MM.1S (cell line): ENCODE data around the gene CEP250.

Experiments
- DNase-seq: peaks from one replicate; pipeline ENCODE4 v3.0.0-alpha.2; 2015
- H2AFZ ChIP-seq: fragments of 300-600 bp; sonication (generic); 2 replicates; pipeline ENCODE4 v1.6.0; 2016; ENCODE audit warnings: antibody characterized with exemption, low read length
- H3F3A ChIP-seq: fragments of 300-600 bp; sonication (generic); 2 replicates; pipeline ENCODE4 v1.6.1; 2016; ENCODE audit warnings: mild to moderate bottlenecking, antibody characterized with exemption, low read length, moderate library complexity, mixed read lengths; ENCODE audit not compliant: insufficient read depth
- H3K27ac ChIP-seq: fragments of 300-600 bp; sonication (generic); 2 replicates; pipeline ENCODE4 v1.5.1; 2016; ENCODE audit warnings: mild to moderate bottlenecking, low read length
- H3K27me3 ChIP-seq: fragments of 300-600 bp; sonication (generic); replicated peaks from 2 replicates; pipeline ENCODE4 v1.6.0; 2016; ENCODE audit warnings: low read length; ENCODE audit not compliant: insufficient read depth
- H3K36me3 ChIP-seq: fragments of 300-600 bp; sonication (generic); replicated peaks from 2 replicates; pipeline ENCODE4 v1.6.1; 2016; ENCODE audit warnings: mild to moderate bottlenecking, low read length, mixed read lengths; ENCODE audit not compliant: insufficient read depth
- H3K4me1 ChIP-seq: fragments of 300-600 bp; sonication (generic); 2 replicates; pipeline ENCODE4 v1.6.1; 2016; ENCODE audit warnings: low read length, mixed read lengths
- H3K4me2 ChIP-seq: fragments of 300-600 bp; sonication (generic); 2 replicates; pipeline ENCODE4 v1.6.0; 2016; ENCODE audit warnings: low read depth, low read length
- H3K4me3 ChIP-seq: fragments of 300-600 bp; sonication (generic); 2 replicates; pipeline ENCODE4 v1.5.1; 2016; ENCODE audit warnings: low read length, mixed read lengths
- H3K79me2 ChIP-seq: fragments of 300-600 bp; sonication (generic); 2 replicates; pipeline ENCODE4 v1.6.1; 2016; ENCODE audit warnings: mixed run types, low read length, mixed read lengths
- H3K9ac ChIP-seq: fragments of 300-600 bp; sonication (generic); 2 replicates; pipeline ENCODE4 v1.6.1; 2016; ENCODE audit warnings: low read length, mixed read lengths
- H3K9me2 ChIP-seq: fragments of 300-600 bp; sonication (generic); replicated peaks from 2 replicates; pipeline ENCODE4 v1.6.1; 2016; ENCODE audit warnings: mild to moderate bottlenecking, low read length, mixed read lengths; ENCODE audit not compliant: insufficient read depth
- H3K9me3 ChIP-seq: fragments of 300-600 bp; sonication (generic); replicated peaks from 2 replicates; pipeline ENCODE4 v1.6.1; 2016; ENCODE audit warnings: mild to moderate bottlenecking, low read length, mixed read lengths; ENCODE audit not compliant: insufficient read depth
- H4K20me1 ChIP-seq: fragments of 300-600 bp; sonication (generic); 2 replicates; pipeline ENCODE4 v1.6.1; 2016; ENCODE audit warnings: mild to moderate bottlenecking, low read length, moderate library complexity, mixed read lengths; ENCODE audit not compliant: insufficient read depth
- CTCF ChIP-seq: fragments of 300-600 bp; sonication (generic); IDR thresholded peaks from 2 replicates; pipeline ENCODE4 v1.5.1; 2016; ENCODE audit warnings: antibody characterized with exemption, low read length, mixed read lengths
- EZH2 ChIP-seq: fragments of 300-600 bp; sonication (generic); optimal IDR thresholded peaks from 2 replicates; pipeline ENCODE3; 2017; ENCODE audit warnings: low read depth, mild to moderate bottlenecking, antibody characterized with exemption, low read length, mixed read lengths
- EZH2phosphoT487 ChIP-seq: fragments of 300-600 bp; sonication (generic); IDR thresholded peaks from 2 replicates; pipeline ENCODE4 v1.6.1; 2018; ENCODE audit warnings: antibody characterized with exemption, low read length

The CEP250 gene, protein sequence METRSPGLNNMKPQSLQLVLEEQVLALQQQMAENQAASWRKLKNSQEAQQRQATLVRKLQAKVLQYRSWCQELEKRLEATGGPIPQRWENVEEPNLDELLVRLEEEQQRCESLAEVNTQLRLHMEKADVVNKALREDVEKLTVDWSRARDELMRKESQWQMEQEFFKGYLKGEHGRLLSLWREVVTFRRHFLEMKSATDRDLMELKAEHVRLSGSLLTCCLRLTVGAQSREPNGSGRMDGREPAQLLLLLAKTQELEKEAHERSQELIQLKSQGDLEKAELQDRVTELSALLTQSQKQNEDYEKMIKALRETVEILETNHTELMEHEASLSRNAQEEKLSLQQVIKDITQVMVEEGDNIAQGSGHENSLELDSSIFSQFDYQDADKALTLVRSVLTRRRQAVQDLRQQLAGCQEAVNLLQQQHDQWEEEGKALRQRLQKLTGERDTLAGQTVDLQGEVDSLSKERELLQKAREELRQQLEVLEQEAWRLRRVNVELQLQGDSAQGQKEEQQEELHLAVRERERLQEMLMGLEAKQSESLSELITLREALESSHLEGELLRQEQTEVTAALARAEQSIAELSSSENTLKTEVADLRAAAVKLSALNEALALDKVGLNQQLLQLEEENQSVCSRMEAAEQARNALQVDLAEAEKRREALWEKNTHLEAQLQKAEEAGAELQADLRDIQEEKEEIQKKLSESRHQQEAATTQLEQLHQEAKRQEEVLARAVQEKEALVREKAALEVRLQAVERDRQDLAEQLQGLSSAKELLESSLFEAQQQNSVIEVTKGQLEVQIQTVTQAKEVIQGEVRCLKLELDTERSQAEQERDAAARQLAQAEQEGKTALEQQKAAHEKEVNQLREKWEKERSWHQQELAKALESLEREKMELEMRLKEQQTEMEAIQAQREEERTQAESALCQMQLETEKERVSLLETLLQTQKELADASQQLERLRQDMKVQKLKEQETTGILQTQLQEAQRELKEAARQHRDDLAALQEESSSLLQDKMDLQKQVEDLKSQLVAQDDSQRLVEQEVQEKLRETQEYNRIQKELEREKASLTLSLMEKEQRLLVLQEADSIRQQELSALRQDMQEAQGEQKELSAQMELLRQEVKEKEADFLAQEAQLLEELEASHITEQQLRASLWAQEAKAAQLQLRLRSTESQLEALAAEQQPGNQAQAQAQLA (N-terminal part only)

DNA sequence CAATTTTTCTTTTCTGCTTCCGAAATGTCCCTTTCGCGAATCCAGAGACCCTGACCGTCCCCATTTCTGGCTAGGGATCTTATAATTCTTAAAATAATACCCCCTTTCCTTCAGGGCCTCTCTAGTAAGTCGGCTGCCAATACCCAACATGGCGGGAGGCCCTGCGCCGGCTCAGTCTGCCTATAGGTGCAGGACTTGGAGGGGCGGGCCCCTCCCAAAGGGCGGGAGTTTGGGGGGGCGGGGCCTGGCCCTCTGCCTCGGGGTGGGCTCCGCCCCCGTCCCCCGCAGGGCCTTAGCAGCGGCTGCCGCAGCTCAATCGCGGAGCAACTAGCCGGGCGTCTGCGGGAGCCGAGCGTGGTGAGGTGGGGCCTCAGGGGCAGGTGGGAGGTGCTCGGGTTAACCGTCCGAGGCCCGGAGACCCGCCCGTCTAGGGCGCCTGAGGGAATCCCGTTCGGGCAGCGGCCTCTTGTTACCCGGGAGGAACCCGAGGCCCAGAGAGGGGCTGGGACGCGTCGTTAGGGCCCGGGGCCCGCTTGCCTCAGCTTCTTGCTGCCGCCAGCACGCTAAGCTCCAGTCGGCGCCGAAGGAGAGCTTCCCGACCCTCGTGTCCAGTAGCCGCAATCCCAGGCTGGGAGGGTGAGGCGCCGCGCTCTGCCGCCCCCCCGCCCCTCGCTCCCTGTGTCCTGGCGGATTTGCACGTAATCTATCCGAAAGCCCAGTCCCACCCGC, at the start of gene CEP250:
CEP250 (plus strand) TSS at position 718 of the 729 bp plus-strand sequence. CDS start 6,770 bp downstream, outside the sequence.
- Histone ChIP-seq H2AFZ (peak within 1 kb of the TSS; percentile 92), H3F3A (peaks cover 3% of the 10 kb centered on the region), H3K4me1 (no peaks in the 10 kb centered on the region), H3K27ac (peak within 1 kb of the TSS; percentile 69; the same call in 1 of the 2 replicates), H3K27me3 (no peaks in the 10 kb centered on the region), H3K4me2 (peak within 1 kb of the TSS; percentile 87), H3K36me3 (no peaks in the 10 kb centered on the region), H3K9me3 (no peaks in the 10 kb centered on the region), H4K20me1 (no peaks in the 10 kb centered on the region), H3K79me2 (no peaks in the 10 kb centered on the region), H3K9me2 (no peaks in the 10 kb centered on the region), H3K4me3 (peak within 1 kb of the TSS; percentile 69), H3K9ac (peak within 1 kb of the TSS; percentile 83)
- TF ChIP-seq CTCF (no peak), EZH2phosphoT487 (no peak), EZH2 (no peak)
- peak; percentile 97 for DNase-seq

DNA sequence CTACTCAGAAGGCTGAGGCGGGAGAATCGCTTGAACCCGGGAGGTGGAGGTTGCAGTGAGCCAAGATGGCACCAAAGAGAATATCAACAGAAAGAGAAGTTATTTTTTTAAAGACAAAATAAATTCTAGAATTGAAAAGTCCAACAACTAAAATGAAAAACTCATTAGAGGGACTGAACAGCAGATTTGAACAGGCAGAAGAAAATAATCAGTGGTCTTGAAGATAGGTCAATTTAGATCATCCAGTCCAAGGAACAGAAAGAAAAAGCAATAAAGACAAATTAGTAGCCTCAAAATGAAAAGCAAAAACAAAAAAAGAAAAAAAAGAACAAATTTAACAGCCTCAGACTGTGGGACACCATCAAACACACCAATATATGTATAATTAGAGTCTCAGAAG, 49.6 kb upstream of the CEP250 start:
- Histone ChIP-seq H3K27ac (no peak overlapping the region), H3K4me2 (no peak overlapping the region), H3K27me3 (no peaks in the 10 kb centered on the region), H2AFZ (no peak overlapping the region), H3K9ac (no peak overlapping the region), H3K9me3 (no peaks in the 10 kb centered on the region), H3K36me3 (no peaks in the 10 kb centered on the region; the same call in 1 of the 2 replicates), H3K4me1 (peaks cover 6% of the 10 kb centered on the region; the same call in 1 of the 2 replicates), H3K79me2 (peaks cover 11% of the 10 kb centered on the region), H3K4me3 (no peak overlapping the region), H4K20me1 (no peaks in the 10 kb centered on the region), H3F3A (peaks cover 8% of the 10 kb centered on the region; the same call in 1 of the 2 replicates), H3K9me2 (no peaks in the 10 kb centered on the region)
- no peak for DNase-seq
- TF ChIP-seq EZH2phosphoT487 (no peak), CTCF (no peak), EZH2 (no peak)

DNA sequence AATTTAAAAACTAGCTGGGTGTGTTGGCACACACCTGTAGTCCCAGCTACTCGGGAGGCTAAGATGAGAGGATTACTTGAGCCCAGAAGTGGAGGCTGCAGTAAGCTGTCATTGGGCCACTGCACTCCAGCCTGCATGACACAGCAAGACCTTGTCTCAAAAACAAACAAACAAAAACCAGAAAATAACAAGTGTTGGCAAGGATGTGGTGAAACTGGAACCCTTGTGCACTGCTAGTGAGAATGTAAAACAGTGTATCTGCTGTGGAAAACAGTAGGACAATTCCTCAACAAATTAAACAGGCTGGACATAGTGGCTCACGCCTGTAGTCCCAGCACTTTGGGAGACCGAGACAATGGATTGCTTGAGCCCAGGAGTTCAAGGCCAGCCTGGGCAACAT, 47.1 kb upstream of the CEP250 start:
- no peaks in the 10 kb centered on the region for H3K27me3 ChIP-seq
- no peak overlapping the region for H3K9ac ChIP-seq
- no peak overlapping the region for H3K4me3 ChIP-seq
- no peak for DNase-seq
- no peaks in the 10 kb centered on the region for H4K20me1 ChIP-seq
- no peaks in the 10 kb centered on the region; the same call in 1 of the 2 replicates for H3K36me3 ChIP-seq
- peaks cover 8% of the 10 kb centered on the region; the same call in 1 of the 2 replicates for H3F3A ChIP-seq
- H3K4me2 ChIP-seq, result no peak overlapping the region
- H3K9me3 ChIP-seq, result no peaks in the 10 kb centered on the region
- TF ChIP-seq EZH2, result no peak
- TF ChIP-seq EZH2phosphoT487, result no peak
- TF ChIP-seq CTCF, result no peak
- H3K9me2 ChIP-seq, result no peaks in the 10 kb centered on the region
- H3K79me2 ChIP-seq, result peaks cover 15% of the 10 kb centered on the region
- H3K4me1 ChIP-seq, result peaks cover 6% of the 10 kb centered on the region; the same call in 1 of the 2 replicates
- H3K27ac ChIP-seq, result no peak overlapping the region
- no peak overlapping the region for H2AFZ ChIP-seq
